Right lobe of liver (tissue), 4 donors: Measurements from ENCODE around the gene CFAP99.

Source experiments
- POLR2A ChIP-seq: fragments of 450-650 bp; IDR thresholded peaks from one replicate; pipeline ENCODE4 v1.6.1; 2017; ENCODE audit warnings: antibody characterized with exemption, mild to moderate bottlenecking
- TF ChIP-seq, protein P1 (sequence below), 4 donors: fragments of 200-600 bp in 3 of 4; fragments of 450-650 bp in 1 of 4; IDR thresholded peaks; one replicate each; pipeline versions ENCODE4 v1.5.1 to v1.8.0; 2016 to 2022; ENCODE audit warnings: antibody characterized with exemption in 4 of 4, mild to moderate bottlenecking in 2 of 4
- donor health status: DM: no; HTN: no; CAD: no.
- donor health status: DM: no; HTN: no; CAD: no.
- donor health status: DM: no; HTN: yes; CAD: no.

DNA sequence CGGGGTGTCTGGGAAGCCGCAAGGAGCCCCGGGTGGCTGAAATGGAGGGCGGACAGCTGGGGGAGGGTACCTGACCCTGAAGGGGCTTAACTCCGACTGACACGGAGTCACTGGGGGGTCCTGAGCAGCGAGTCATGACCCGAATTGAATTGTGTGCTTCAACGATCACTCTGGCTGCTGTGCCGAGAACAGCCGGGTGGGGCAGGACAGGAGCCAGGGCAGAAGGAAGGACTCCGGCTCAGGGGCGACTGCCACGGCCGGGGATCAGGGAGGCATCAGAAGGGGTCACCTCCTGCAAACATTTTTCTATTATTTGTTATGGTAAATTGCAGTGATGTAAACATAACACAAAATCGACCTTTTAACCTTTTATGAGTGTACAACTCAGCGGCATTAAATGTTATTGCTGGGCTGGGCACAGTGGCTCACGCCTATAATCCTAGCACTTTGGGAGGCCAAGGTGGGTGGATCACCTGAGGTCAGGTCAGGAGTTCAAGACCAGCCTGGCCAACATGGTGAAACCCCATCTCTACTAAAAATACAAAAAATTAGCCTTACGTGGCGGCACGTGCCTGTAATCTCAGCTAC is 21.9 kb upstream of the CFAP99 start:
- TF ChIP-seq, protein P1, sequence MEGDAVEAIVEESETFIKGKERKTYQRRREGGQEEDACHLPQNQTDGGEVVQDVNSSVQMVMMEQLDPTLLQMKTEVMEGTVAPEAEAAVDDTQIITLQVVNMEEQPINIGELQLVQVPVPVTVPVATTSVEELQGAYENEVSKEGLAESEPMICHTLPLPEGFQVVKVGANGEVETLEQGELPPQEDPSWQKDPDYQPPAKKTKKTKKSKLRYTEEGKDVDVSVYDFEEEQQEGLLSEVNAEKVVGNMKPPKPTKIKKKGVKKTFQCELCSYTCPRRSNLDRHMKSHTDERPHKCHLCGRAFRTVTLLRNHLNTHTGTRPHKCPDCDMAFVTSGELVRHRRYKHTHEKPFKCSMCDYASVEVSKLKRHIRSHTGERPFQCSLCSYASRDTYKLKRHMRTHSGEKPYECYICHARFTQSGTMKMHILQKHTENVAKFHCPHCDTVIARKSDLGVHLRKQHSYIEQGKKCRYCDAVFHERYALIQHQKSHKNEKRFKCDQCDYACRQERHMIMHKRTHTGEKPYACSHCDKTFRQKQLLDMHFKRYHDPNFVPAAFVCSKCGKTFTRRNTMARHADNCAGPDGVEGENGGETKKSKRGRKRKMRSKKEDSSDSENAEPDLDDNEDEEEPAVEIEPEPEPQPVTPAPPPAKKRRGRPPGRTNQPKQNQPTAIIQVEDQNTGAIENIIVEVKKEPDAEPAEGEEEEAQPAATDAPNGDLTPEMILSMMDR (IDR thresholded peaks at IDR 0.05) = no peak
- no peak for TF ChIP-seq POLR2A
